GM21423 (cell line): Measurements from ENCODE around the gene RNU6-9.

Experiments
- ATAC-seq: cut with Tn5 transposase; IDR thresholded peaks from one replicate; pipeline ENCODE4 v1.9.1; 2021; ENCODE audit warnings: mild to moderate bottlenecking, moderate library complexity; ENCODE audit not compliant: unreplicated experiment

Gene RNU6-9

DNA sequence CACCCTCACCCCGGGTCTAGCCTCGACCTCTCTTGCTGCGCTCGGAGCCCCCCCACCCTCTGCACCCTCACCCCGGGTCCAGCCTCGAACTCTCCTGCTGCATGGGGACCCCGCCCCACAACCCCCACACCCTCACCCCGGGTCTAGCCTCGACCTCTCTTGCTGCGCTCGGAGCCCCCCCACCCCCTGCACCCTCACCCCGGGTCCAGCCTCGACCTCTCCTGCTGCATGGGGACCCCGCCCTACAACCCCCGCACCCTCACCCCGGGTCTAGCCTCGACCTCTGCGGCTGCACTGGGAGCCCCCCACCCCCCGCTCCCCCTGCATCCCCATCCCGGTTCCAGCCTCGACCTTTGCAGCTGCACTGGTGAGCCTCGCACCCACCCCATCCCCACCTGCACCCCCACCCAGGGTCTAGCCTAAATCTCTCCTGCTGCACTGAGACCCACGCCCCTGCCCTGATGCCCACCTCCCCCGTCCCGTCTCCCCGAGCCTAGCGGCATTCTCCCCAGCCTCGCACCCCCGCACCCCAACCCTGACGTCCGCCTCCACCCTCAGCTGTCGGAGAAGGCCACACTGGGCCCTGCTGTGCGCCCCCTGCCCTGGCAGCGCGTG, 32.0 kb upstream of the RNU6-9 start:
- ATAC-seq, result no peak

DNA sequence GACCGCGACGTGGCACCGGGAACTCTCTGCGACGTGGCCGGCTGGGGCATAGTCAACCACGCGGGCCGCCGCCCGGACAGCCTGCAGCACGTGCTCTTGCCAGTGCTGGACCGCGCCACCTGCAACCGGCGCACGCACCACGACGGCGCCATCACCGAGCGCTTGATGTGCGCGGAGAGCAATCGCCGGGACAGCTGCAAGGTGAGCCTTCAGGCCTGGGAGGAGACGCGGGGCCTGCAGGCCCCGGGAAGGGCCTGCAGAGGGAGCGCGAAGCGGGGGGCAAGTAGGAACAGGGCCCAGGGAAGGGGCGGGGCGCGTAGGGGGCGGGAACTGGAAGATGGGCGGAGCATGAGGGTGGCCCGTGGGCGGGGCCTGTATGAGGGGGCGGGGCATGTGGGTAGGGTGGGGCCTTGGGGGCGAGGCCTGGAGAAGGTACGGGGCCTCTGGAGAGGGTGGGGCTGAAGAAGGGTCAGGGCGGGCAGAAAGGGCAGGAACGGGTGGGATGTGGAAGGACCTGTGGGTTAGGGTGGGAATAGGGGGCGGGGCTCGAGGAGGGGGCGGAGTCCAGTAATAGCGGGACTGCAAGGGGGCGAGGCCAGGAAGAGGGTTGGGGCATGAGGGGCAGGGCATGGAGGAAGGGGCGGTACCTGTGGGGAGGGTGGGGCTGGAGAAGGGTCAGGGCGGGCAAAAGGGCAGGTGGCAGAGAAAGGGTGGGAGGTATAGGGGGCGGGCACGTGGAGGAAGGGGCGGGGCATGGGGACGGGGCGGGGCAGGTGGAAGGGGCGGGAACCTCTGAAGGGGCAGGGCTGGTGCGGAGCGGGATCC, 31.3 kb upstream of the RNU6-9 start:
- no peak for ATAC-seq

DNA sequence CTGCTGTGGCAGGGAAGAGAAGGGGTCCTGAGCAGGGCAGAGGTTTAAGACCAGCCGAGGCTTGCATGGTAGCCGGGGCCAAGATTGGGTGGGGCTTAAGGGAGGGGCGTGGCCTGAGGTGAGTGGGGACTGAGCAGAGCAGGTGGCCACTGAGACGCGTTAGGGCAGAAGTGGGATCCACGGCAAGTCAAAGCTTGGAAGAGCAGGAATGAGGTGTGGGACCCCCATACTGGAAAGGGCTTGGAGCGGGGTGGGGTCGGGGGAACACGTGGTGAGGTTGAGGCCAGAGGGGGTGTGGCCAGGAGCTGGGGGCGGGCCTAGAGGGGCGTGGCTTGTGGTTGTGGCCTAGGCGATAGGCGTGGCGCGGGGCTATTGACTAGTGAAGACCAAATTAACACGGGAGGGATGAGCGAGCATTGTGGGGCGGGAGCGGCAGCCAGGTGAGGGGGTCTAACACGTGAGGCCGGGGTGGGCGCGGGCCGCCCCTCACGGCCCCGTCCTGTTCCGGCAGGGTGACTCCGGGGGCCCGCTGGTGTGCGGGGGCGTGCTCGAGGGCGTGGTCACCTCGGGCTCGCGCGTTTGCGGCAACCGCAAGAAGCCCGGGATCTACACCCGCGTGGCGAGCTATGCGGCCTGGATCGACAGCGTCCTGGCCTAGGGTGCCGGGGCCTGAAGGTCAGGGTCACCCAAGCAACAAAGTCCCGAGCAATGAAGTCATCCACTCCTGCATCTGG, 30.5 kb upstream of the RNU6-9 start:
- ATAC-seq, result no peak

DNA sequence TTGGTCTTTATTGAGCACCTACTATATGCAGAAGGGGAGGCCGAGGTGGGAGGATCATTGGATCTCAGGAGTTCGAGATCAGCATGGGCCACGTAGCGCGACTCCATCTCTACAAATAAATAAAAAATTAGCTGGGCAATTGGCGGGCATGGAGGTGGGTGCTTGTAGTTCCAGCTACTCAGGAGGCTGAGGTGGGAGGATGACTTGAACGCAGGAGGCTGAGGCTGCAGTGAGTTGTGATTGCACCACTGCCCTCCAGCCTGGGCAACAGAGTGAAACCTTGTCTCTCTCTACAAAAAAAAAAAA, 30.0 kb upstream of the RNU6-9 start:
- ATAC-seq, result no peak

DNA sequence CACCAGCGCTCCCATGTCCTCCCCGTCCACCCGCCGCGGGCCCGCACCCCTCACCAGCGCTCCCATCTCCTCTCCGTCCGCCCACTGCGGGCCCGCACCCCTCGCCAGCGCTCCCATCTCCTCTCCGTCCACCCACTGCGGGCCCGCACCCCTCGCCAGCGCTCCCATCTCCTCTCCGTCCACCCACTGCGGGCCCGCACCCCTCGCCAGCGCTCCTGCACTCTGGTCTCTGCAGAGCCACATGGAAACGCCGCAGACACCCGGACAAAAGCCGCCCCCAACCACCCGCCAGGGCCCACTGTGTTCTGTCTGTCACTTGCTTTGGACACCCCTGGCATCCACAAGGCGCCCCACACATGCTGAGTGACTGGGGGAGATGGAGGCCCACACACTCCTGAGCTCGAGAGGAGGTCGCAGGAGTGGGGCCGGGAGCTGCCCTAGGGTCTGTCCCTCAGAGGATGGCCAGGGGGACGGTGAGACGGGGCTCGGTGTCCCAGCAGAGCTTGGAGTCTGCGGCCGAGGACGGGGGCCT, 26.4 kb upstream of the RNU6-9 start:
- ATAC-seq, result no peak

DNA sequence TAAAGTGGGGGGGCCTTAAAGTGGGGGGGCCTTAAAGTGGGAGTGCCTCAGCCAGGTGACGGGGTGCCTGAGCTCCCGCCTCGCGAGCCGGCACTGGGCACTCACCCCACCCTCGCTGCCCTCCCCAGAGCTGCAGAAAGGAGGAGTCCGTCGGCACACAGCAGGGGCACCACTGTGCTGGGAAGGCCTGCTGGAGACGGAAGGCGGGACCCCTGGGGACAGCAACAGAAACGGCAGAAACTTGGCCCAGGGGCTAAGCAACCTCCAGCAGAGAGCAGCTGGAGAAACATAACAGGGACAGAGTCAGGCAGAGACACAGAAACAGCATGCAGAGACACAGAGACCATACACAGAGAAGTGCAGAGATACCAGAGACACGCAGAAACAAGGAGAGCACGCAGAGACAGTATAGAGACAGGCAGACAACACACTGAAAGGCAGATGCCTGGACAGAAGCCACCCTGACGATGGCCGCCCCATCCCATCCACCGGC, 25.9 kb upstream of the RNU6-9 start:
- no peak for ATAC-seq

DNA sequence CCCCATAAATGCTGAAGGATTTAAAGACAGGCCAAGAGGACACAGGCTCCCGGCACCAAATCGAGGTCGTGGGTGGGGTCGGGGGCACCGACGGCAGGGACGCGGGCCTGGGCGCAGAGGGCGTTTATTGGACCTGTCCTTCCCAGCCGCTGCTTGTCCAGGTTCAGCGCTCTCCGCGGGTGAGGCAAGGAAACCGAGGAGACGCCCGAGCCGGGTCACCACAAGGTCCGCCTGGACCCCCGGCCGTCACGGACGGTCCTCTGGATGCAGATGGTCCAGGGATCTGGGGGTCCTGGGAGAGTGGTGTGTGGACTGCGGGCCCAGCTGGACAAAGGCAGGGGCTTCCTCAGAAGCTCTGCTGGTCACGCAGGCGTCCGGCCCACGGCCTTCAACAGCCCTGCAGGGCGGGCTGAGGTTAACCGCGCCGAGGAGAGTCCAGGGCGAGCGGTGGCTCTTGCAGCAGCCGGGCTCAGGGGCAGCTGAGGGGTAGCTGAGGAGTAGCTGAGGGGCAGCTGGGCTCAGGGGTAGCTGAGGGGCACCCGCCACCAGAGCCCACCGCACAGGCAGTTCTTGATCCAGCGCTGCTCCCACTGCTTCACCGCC, 25.3 kb upstream of the RNU6-9 start:
- no peak for ATAC-seq

DNA sequence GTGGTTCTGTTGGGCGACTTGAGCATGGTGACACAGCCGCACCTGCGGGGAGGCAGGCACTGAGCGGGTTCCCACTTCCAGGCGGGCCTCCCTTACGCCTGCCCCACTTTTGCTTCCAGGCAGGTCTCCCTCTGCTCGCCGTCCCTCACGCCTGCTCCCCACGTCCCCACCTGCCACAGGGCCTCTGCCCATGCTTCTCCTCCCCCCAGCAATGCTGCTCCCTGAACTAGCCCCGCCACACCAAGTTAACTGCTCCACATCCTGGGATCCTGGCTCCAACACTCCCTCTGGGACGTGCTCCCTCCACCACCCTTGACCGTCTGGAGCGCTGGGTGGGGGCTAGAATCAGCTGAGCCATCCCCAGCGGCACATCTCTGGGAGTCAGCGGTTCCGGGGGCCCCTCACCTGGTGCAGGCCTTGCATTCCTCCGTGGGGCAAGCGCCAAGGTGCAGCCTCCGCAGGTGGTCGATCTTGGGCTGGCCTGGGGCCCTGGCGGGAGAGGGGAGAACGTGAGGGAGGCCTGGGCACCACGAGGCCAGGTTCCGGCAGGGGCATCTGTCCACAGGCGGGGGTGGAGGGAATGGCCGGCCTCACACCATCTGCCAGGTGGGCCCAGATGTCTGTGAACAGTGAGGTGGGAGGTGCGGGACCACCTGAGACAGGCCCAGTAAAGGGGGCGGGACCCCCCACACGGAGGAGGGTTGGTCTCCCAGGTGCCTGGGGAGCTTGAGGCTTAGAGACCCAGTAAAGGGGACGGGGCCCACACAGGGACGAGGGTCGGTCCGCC, 24.6 kb upstream of the RNU6-9 start:
- ATAC-seq, result no peak

DNA sequence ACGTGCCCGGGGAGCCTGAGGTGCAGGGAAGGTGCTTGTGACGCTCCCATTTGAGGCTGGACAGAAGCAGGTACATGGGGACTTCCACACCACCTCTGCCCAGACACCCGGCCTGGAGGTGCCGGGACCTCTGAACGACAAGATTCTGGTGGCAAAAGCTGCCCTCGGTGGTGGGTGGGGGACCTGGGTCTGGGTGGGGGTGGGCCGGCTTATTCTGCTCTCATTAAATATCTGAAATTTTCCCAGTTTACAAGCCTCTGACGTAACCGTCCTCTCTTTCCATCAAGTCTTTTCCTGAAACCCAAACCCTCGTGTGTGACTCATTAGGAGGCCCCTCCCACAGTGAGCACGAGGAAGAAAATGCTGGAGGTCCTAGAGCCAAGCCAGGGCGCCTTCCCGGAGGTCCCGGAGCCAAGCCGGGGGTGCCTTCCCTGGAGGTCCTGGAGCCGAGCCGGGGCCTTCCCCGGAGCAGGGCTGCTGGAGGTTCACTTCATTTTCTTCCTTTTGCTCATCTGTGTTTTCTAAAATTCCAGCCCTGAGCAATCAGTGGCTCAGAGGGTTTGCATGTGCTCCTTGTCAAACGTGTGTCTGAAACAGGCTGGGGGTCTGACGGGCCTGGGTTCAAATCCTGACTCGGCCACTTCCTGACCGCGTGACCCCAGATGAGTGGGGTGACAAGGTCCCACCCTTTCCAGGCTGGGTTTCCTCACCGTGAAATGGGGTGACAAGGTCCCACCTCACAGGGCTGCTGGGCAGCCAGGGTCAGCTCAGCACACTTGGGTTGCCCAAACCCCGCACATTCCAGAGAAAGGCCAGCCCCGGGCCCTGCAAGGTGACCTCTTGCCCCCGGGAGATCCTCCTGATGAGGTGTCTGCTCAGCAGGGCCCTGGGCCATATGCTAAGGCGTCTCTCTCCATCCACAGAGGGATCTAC, 23.8 kb upstream of the RNU6-9 start:
- ATAC-seq, result no peak

DNA sequence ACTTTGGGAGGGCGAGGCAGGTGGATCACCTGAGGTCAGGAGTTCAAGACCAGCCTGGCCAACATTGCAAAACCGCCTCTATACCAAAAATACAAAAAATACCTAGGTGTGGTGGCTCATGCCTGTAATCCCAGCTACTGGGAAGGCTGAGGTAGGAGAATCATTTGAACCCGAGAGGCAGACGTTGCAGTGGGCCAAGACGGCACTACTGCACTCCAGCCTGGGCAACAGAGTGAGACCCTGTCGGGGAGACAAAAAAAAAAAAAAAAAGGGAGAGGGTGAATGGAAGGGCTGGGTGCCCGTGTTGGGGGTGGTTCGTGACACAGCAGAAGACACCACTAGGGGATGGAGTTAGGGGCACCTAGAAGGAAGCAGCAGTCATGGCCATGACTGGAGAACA, 23.0 kb upstream of the RNU6-9 start:
- no peak for ATAC-seq

DNA sequence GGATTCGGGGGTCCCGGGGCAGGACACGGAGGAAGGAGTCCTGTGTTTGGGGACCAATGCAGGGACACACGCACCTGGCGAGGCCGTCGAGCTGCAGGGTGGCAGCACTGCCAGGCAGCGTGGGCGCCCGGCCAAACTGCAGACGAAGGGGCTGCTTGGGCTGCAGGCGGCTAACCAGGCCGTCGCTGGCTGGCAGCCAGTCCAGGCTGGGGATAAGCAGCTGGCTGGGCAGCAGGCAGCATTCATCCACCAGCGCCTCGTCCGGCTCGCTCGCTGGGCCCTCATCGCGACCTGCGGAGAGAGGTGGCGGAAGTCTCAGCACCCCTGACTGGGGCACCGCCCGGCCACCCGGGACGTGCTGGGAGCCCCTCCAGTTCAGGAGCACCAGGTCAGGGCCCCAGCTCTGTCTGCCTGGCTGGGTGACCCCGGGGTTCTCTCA, 22.3 kb upstream of the RNU6-9 start:
- no peak for ATAC-seq

DNA sequence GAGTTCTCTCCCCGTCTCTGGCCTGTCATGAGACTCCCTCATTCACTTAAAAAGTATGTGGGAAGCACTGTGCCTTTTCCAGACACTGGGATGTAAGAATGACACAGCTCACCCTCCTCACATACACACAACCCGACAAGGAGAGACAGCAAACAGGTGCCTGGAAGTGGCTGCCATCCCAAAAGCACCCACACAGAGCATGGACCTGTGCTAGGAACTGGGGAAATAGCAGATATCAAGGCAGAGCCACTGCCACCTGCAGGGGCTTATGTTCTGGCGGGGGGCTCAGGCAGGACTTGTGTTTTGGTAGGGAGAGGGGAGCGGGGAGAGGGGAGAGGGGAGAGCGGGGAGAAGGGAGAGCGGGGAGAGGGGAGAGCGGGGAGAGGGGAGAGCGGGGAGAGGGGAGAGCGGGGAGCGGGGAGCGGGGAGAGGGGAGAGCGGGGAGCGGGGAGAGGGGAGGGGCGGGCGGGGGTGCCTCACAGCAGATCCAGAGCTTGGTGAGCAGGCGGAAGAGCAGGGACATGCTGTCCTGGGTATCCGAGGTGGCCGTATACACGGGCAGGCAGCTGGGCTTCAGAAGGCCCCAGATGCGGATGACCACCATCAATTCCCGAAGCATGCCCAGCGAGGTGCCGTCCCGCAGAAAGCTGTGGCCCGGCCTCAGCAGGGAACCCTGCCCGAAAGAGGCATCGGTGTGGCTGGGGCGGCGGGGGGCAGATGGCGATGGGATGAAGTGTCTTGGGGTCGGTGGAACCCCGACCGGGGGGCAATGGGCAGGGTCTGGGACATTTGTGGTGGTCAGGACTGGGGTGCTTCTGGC, 21.6 kb upstream of the RNU6-9 start:
- ATAC-seq, result no peak

DNA sequence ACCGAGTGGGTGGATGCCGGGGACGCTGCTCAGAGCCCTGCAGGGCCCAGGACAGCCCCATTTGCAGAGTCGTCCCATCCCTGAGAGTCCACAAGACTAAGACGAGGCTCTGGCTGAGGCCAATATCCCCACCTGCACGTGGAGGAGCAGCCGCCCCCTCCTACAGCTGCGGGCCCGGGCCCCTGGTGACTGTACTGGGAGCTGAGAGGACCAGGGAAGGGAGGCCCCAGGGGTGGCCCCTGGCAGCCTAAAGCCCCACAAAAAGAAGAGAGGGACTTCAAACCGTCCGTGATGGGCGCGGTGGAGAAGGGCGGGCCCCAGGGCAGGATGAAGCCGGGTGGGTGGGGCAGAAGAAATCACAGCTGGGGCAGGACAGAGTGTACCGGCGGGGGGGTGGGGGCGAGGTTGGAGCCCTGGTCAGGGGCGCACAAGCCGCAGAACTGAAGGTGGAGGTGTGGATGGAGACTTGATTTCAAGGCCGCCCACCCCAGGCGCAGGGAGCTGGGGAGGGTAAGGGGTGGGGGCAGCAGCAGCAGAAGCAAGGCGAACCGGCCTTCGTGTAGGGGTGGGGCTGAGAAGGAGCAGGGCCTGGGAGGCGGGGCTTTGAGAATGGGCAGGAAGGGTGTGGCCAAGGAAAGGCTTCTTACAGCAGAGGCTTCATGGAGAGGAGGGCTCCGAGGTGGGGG, 20.9 kb upstream of the RNU6-9 start:
- ATAC-seq, result no peak

DNA sequence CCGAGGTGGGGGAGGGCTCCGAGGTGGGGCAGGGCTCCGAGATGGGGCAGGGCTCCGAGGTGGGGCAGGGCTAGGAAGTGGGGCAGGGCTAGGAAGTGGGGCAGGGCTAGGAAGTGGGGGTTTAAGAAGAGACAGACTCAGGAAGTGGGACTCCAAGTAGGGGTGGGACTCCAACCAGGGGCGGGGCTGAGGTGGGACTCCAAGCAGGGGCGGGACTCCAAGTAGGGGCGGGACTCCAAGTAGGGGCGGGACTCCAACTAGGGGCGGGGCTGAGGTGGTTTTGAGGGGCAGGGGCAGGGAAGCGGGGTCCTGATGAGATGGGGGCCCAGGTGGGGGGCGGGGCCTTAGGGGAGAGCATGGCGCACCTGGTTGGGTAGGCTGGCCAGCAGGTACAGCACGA, 20.2 kb upstream of the RNU6-9 start:
- ATAC-seq, result no peak

DNA sequence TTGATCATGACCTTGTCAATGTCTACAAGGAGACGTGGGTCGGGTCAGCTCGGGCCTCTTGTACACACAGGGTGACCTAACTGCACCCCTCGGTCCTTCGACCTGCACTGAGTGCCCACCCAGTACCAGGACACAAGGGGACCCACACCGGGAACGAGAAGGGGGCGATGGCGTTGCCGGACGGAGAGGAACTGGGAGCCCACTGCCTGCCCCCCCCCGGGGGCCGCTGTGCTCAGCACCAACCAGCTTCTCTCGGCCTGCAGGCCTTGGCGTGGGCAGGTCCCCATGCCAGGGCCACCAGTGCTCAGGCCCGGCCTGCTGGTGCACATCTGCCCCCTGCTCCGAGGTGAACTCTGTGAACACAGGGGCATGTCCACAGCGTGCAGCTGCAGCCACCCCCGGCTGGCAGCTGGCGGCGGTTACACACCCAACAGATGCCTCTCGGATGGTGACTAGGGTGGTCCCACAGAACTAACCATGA, 19.7 kb upstream of the RNU6-9 start:
- no peak for ATAC-seq

DNA sequence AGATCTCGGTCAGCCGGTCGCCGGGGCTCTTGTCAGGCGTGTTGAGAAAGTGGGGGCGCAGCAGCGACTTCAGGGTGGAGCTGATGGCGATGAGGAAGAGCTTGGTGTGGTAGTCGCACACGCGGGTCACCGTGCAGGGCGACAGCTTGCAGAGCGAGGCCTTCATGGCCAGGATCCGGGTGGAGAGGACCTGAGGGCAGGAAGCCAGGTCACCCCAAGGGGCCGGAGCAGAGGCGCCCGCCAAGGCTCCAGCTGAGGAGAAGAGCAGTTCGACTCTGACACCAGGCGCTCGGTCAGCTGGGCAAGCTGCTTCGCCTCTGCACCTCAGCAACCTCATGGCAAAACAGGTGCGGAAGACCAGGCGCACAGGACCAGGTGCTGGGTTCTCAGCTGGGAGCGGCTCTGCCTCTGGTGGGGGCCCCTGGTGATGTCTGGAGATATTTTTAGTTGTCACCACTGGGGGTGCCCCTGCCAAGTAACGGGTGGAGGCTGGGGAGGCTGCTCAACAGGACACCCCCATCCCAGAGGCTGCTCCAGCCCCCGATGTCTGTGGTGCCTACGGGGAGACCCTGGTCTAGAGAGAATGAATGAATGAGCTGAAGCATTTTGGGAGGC, 17.9 kb upstream of the RNU6-9 start:
- ATAC-seq, result no peak

DNA sequence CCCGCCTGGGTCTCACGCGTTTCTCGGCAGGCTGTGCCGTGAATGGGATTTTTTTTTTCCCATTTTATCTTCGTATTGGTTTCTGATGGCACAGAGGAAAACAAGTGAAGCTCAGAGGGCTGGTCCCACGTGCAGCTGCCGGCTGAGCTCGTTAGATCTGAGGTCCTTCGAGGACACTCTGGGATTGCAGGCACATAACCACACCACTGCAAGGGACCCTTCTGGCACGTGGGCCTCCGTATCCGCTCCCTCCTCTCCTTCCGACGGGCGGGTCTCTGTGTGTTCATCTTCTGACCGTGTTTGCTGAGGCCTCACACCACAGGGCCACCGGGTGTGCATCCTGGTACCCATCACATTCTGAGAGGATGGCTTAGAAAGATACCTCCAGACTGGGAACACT, 17.2 kb upstream of the RNU6-9 start:
- no peak for ATAC-seq
